PC-3 (cell line): Measurements from ENCODE around the gene MAFF. TPM values are rescaled to one million over a fixed set of nuclear protein-coding genes. Genes with fewer than 3 reads are reported as not detected.

Experiments
- ATAC-seq: fragments of 200-7000 bp; cut with Tn5 transposase; 2 replicates; pipeline ENCODE4 v1.9.1; 2020; ENCODE audit warnings: mild to moderate bottlenecking, moderate library complexity
- BruUV-seq: library from RNA; stranded (reverse); fragments of 400-500 nt; replicated peaks from 2 replicates; lab custom pipeline; 2021; lab: Mats Ljungman, UMichigan
- CTCF ChIA-PET: fragments of 300-600 bp; sonication (Branson Sonifier 250); formaldehyde crosslinking; loops from one replicate; lab custom pipeline; 2022; ENCODE audit warnings: antibody characterized with exemption; lab: Charles Lee
- POLR2A ChIA-PET: fragments of 300-600 bp; sonication (Branson Sonifier 250); formaldehyde crosslinking; loops from one replicate; lab custom pipeline; 2022; ENCODE audit warnings: antibody characterized with exemption; ENCODE audit not compliant: unreplicated experiment; lab: Charles Lee
- DNase-seq: peaks from one replicate; pipeline ENCODE4 v3.0.0-alpha.2; 2015
- H2AFZ ChIP-seq: fragments of 300-600 bp; sonication (generic); 2 replicates; pipeline ENCODE4 v1.6.0; 2016; ENCODE audit warnings: antibody characterized with exemption, low read length
- H3F3A ChIP-seq: fragments of 300-600 bp; sonication (generic); one replicate; pipeline ENCODE4 v1.6.0; 2017; ENCODE audit warnings: antibody characterized with exemption, low read length, control low read depth, mild to moderate bottlenecking; ENCODE audit not compliant: unreplicated experiment
- H3K27ac ChIP-seq: fragments of 300-600 bp; sonication (generic); 2 replicates; pipeline ENCODE4 v1.5.1; 2016; ENCODE audit warnings: mild to moderate bottlenecking, low read length
- H3K27me3 ChIP-seq: fragments of 300-600 bp; sonication (generic); 2 replicates; pipeline ENCODE4 v1.6.1; 2016; ENCODE audit warnings: low read length, mixed read lengths
- H3K36me3 ChIP-seq: fragments of 300-600 bp; sonication (generic); 2 replicates; pipeline ENCODE4 v1.6.1; 2016; ENCODE audit warnings: low read depth, mixed run types, low read length, mixed read lengths
- H3K4me1 ChIP-seq: fragments of 300-600 bp; sonication (generic); 2 replicates; pipeline ENCODE4 v1.5.1; 2016; ENCODE audit warnings: low read length; ENCODE audit not compliant: insufficient read depth
- H3K4me2 ChIP-seq: fragments of 300-600 bp; sonication (generic); 2 replicates; pipeline ENCODE4 v1.6.0; 2016; ENCODE audit warnings: low read length
- H3K4me3 ChIP-seq: fragments of 300-600 bp; sonication (generic); 2 replicates; pipeline ENCODE4 v1.5.1; 2016; ENCODE audit warnings: mild to moderate bottlenecking, low read length, mixed read lengths
- H3K79me2 ChIP-seq: fragments of 300-600 bp; sonication (generic); 2 replicates; pipeline ENCODE4 v1.6.1; 2017; ENCODE audit warnings: low read length, mixed read lengths
- H3K9ac ChIP-seq: fragments of 300-600 bp; sonication (generic); 2 replicates; pipeline ENCODE4 v1.6.0; 2016; ENCODE audit warnings: mild to moderate bottlenecking, low read length
- H3K9me2 ChIP-seq: fragments of 300-600 bp; sonication (generic); replicated peaks from 2 replicates; pipeline ENCODE4 v1.6.1; 2016; ENCODE audit warnings: mixed run types, low read length, mixed read lengths
- H3K9me3 ChIP-seq: fragments of 300-600 bp; sonication (generic); 2 replicates; pipeline ENCODE4 v1.6.1; 2016; ENCODE audit warnings: low read length, mixed read lengths
- H4K20me1 ChIP-seq: fragments of 300-600 bp; sonication (generic); 2 replicates; pipeline ENCODE4 v1.6.1; 2016; ENCODE audit warnings: low read length, mixed read lengths
- CTCF ChIP-seq: fragments of 300-600 bp; sonication (generic); conservative IDR thresholded peaks from 2 replicates; pipeline ENCODE4 v1.5.1; 2017; ENCODE audit warnings: antibody characterized with exemption, low read depth, mild to moderate bottlenecking, low read length
- EZH2 ChIP-seq: fragments of 300-600 bp; sonication (generic); IDR thresholded peaks from one replicate; pipeline ENCODE4 v1.6.1; 2017; ENCODE audit warnings: antibody characterized with exemption, mild to moderate bottlenecking, low read length; ENCODE audit not compliant: unreplicated experiment
- EZH2phosphoT487 ChIP-seq: fragments of 300-600 bp; sonication (generic); IDR thresholded peaks from 2 replicates; pipeline ENCODE4 v1.6.1; 2018; ENCODE audit warnings: mild to moderate bottlenecking, antibody characterized with exemption, low read length, borderline replicate concordance
- intact Hi-C: fragments of 100-400 bp; cut with micrococcal nuclease; formaldehyde crosslinking; loops from 2 replicates; pipeline ENCODE4 v1.9.0; 2023
- total RNA-seq: library from RNA; depleted of rRNA; stranded (reverse); fragments of >200 nt; gene quantifications from 2 replicates; pipeline ENCODE4 v1.2.3, GENCODE V29; 2014

Gene MAFF
- total RNA-seq, 1 experiment from 2014 or later = 72.6 TPM

- CTCF ChIA-PET = no interaction called here
- ATAC-seq = no peak
- no peaks in the 10 kb centered on the region for H4K20me1 ChIP-seq
These were observed 49.0 kb downstream of the MAFF start for GRCh38 chr22:38250643-38251340.

GRCh38 chr22:38251341-38251692 is 49.5 kb downstream of the MAFF start:
- Histone ChIP-seq H3K36me3 (no peaks in the 10 kb centered on the region), H3K9me3 (no peaks in the 10 kb centered on the region), H3K4me1 (no peaks in the 10 kb centered on the region), H3K4me3 (no peak overlapping the region), H3K27me3 (no peaks in the 10 kb centered on the region), H3K79me2 (peaks cover 61% of the 10 kb centered on the region), H3K27ac (no peak overlapping the region), H4K20me1 (no peaks in the 10 kb centered on the region), H3K9ac (no peak overlapping the region), H3K9me2 (no peaks in the 10 kb centered on the region), H2AFZ (no peak overlapping the region), H3K4me2 (no peak overlapping the region), H3F3A (no peaks in the 10 kb centered on the region)
- no TSS peak for BruUV-seq
- intact Hi-C loops = no loop called here
- DNase-seq = no peak
- TF ChIP-seq EZH2phosphoT487 = no peak
- TF ChIP-seq CTCF = no peak
- no peak for TF ChIP-seq EZH2
- CTCF ChIA-PET = no interaction called here
- no peak for ATAC-seq
- POLR2A ChIA-PET = no interaction called here

More at GRCh38 chr22:38250643-38251340, 49.0 kb downstream of the MAFF start:
- no peaks in the 10 kb centered on the region for H3K27me3 ChIP-seq
- no peak overlapping the region for H3K4me2 ChIP-seq
- no peaks in the 10 kb centered on the region for H3K9me3 ChIP-seq
- no peak for DNase-seq
- H2AFZ ChIP-seq = no peak overlapping the region
- H3K9ac ChIP-seq = no peak overlapping the region
- POLR2A ChIA-PET = no interaction called here
- no peaks in the 10 kb centered on the region for H3K4me1 ChIP-seq
- no peaks in the 10 kb centered on the region for H3K9me2 ChIP-seq
- no peaks in the 10 kb centered on the region for H3F3A ChIP-seq
- H3K27ac ChIP-seq = no peak overlapping the region
- no peak overlapping the region for H3K4me3 ChIP-seq
- TF ChIP-seq EZH2phosphoT487 (no peak), CTCF (no peak), EZH2 (no peak)
- intact Hi-C loops = no loop called here
- no TSS peak for BruUV-seq
- peaks cover 56% of the 10 kb centered on the region for H3K79me2 ChIP-seq
- H3K36me3 ChIP-seq = no peaks in the 10 kb centered on the region

- peaks cover 77% of the 10 kb centered on the region for H3K79me2 ChIP-seq
These were observed 53.9 kb downstream of the MAFF start for GRCh38 chr22:38255697-38256096.

More at GRCh38 chr22:38255697-38256096, 53.9 kb downstream of the MAFF start:
- Histone ChIP-seq H2AFZ (no peak overlapping the region), H3K36me3 (no peaks in the 10 kb centered on the region), H3K27ac (no peak overlapping the region), H3F3A (no peaks in the 10 kb centered on the region), H3K4me1 (peaks cover 15% of the 10 kb centered on the region; the same call in 1 of the 2 replicates), H3K27me3 (no peaks in the 10 kb centered on the region), H3K4me2 (no peak overlapping the region), H4K20me1 (no peaks in the 10 kb centered on the region), H3K4me3 (no peak overlapping the region), H3K9me2 (no peaks in the 10 kb centered on the region), H3K9me3 (no peaks in the 10 kb centered on the region), H3K9ac (no peak overlapping the region)
- ChIA-PET CTCF (no interaction called here), POLR2A (no interaction called here)
- no peak for DNase-seq
- TF ChIP-seq EZH2phosphoT487 (no peak), EZH2 (no peak)
- intact Hi-C loops = no loop called here
- no peak for ATAC-seq
- no TSS peak for BruUV-seq
